ENCODE results near the gene NUDT8. TPM values are rescaled to one million over a fixed set of nuclear protein-coding genes. Genes with fewer than 3 reads are reported as not detected.
"Not testable (repeated sequence)": the region's sequence is repeated elsewhere in the genome, so short reads cannot be mapped to it uniquely, and the experiment has no call there.

The NUDT8 gene
- total RNA-seq, 1 donor from 2014 or later = 6.5 TPM

DNA sequence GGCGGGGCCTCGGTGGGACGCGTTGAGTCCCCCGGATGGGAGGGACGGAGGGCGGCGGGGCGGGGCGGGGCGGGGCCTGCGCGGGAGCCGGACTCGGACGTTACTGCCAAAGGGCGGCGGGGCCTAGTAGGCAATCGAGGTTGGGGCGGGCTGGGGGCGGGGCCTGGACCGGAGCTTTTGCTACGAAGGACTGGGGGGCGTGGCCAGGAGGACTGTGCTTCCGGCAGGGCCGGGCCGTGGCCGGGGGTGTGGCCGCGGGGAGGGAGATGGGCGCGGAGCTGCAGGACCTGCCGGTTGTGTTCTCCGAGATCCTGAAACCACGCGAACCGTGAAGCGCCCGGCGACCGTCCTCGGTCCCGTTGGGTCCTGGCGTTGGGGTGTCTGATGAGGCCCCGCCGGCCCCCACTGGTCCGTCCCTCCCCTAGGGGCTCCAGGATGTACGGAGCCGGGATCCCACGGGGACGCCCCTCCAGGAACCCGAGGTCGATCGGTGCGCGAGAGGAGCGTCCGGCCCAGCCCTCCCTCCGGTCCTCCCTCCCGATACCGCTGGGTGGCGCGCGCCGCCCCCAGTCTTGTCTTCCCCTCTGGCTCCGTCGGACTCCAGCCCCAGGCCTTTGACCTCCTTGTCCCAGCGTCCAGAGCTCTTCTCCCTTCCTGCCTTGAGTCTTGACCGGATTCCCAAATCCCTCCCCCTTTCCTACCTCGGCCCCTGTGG lies 648 bp upstream of the NUDT8 start:
- intact Hi-C loops (cut with micrococcal nuclease) = loop anchor here (1.0 kb wide), 4 partner anchors 175 to 400 kb away; partner anchors contain the start of genes NDUFS8 and POLD4

DNA sequence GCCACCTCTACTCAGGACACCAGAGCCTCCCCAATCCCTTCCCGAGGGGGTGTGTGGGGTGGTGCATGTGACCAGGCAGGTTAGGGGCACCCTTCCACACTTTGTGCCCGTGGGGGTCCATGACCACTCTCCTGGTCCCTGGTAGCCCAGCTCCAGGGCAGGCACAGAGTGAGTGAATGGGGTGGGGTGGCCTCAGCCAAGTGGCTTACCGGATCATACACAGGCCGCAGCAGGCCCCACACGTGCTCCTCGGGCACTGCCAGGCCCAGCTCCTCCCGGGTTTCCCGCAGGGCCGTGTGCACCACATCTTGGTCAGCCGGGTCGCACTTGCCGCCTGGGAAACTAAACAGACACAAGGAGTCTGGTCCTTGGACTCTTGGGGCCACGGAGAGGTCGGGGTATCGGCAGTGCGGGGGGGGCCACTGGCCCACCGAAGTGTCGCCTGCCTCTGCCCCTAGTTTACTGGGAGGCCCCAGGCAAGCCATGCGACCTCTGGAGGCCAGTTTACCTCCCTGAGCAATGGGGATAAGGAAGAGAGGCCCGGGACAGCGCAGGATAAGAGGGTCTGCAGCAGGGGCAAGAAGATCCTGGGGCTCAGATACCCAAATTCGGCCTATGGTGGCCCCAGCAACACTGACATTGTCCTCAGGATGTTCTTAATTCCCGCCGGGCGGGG lies 889 bp downstream of the NUDT8 start:
- intact Hi-C loops (cut with micrococcal nuclease) = loop anchor here (1.0 to 5.0 kb wide), 6 partner anchors 15 to 121 kb away; partner anchors contain the start of genes CDK2AP2, GSTP1 and NDUFV1

DNA sequence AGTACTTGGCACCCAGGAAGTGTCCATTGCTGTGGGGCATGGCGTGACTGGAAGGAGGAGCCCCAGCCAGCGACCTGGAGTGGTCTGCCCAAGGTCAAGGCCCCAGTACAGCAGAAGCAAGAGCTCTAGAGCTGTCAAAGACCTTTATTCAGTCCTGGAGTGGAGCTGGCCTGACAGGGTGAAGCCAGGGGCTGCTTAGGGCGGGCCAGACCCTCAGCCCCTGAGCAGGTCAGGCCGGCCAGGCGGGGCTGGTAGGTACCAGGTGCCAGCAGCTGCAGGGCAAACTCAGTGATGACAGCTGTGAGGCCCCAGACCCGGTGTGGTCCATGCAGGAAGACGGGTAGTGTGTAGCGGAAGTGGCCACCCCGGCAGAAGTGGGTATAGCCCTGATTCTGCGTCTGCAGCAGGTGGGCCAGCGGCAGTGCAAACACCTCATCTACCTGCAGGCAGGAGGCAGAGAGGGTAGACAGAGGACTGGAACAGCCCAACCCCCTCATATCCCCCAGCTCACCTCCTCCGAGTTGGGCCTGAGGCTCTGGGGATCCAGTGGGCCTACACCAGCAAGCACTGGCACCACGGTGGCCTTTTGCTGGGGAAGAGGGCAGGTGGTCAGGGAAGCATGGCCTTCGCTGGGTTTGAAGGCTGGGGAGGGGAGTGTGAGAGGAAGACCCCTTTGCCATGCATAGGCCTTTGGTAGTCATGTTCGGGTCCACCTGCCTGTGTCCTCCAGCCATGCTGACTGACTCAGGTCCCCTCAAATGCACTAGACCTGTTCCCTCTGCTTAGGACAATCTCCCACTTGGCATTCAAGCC lies 1.7 kb downstream of the NUDT8 start:
- intact Hi-C loops (cut with micrococcal nuclease) = loop anchor here (5.0 kb wide), 2 partner anchors 46 to 89 kb away; partner anchors contain the start of gene GSTP1

DNA sequence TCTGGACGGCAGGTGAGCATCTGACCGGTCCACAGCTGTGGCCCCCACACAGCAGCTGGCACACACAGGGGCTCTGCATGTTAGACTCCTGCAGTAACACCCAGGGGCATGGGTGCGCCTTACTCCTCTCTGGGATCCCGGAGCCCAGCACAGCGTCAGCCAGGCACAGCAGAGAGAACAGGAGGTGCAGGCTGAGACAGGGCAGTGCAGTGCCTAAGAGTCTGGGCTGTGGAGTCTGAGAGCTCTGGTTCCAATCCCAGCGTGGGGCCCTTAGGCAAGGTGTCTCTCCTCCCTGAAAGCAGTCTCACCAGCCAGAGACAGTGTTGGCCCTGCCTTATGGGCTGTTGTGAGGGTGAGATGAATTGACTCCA lies 2.3 kb downstream of the NUDT8 start:
- intact Hi-C loops (cut with micrococcal nuclease) = loop anchor here (5.0 kb wide), 2 partner anchors 45 to 90 kb away; partner anchors contain the start of gene GSTP1

DNA sequence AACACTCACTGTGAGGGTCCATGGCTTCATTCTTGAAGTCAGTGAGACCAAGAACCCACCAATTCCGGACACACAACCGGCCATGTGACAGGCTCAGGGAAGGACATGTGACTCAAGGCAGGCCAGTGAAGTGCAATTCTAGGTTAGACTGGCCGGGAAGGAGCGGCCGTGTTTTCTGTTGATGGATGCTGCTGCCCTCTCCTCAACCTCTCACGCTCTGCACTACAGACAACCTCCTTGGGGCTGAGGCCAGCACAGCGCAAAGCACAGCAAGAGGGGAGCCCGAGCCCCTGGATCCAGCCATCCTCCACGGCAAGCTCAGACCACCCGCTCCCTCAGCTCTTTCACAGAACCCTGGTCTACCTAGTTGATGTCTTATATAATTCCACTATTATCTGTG lies 2.8 kb downstream of the NUDT8 start:
- intact Hi-C loops (cut with micrococcal nuclease) = loop anchor here (5.0 kb wide), 2 partner anchors 45 to 90 kb away; partner anchors contain the start of gene GSTP1

DNA sequence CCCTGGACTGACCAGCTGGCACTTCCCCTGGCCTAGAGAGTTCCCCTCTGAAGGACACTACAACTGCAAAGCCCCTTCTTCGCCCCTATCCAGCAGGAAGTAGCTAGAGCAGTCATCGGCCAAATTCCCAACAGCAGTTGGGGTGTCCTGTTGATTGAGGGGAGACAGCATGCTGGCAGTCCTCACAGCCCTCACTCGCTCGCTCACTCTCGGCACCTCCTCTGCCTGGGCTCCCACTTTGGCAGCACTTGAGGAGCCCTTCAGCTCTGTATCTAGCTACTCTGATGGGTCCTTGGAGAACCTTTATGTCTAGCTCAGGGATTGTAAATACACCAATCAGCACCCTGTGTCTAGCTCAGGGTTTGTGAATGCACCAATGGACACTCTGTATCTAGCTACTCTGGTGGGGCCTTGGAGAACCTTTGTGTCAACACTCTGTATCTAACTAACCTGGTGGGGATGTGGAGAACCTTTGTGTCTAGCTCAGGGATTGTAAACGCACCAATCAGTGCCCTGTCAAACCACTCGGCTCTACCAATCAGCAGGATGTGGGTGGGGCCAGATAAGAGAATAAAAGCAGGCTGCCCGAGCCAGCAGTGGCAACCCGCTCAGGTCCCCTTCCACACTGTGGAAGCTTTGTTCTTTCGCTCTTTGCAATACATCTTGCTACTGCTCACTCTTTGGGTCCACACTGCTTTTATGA lies 3.5 kb downstream of the NUDT8 start:
- intact Hi-C loops (cut with micrococcal nuclease) = loop anchor here (5.0 kb wide), 2 partner anchors 44 to 91 kb away; partner anchors contain the start of gene GSTP1

DNA sequence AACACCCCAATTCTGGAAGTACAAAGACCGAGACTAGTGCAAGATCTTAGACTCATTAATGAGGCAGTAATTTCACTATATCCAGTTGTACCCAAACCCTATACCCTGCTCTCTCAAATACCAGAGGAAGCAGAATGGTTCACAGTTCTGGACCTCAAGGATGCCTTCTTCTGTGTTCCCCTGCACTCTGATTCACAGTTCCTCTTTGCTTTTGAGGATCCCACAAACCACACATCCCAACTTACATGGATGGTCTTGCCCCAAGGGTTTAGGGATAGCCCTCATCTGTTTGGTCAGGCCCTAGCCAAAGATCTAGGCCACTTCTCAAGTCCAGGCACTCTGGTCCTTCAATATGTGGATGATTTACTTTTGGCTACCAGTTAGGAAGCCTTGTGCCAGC lies 5.9 kb downstream of the NUDT8 start:
- intact Hi-C loops (cut with micrococcal nuclease) = not testable (repeated sequence)

DNA sequence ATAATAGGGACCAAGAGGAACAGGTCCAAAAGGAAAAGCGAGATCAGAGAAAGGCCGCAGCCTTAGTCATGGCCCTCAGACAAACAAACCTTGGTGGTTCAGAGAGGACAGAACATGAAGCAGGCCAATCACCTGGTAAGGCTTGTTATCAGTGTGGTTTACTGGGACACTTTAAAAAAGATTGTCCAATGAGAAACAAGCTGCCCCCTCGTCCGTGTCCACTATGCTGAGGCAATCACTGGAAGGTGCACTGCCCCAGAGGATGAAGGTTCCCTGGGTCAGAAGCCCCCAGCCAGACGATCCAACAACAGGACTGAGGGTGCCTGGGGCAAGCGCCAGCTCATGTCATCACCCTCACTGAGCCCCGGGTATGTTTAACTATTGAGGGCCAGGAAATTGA lies 6.8 kb downstream of the NUDT8 start:
- intact Hi-C loops (cut with micrococcal nuclease) = not testable (repeated sequence)

DNA sequence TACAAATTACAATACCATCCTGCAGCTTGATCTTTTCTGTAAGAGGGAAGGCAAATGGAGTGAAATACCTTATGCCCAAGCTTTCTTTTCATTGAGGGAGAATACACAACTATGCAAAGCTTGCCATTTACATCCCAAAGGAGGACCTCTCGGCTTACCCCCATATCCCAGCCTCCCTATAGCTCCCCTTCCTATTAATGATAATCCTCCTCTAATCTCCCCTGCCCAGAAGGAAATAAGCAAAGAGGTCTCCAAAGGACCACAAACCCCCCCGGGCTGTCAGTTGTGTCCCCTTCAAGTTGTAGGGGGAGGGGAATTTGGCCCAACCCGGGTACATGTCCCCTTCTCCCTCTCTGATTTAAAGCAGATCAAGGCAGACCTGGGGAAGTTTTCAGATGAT lies 7.8 kb downstream of the NUDT8 start:
- intact Hi-C loops (cut with micrococcal nuclease) = not testable (repeated sequence)

DNA sequence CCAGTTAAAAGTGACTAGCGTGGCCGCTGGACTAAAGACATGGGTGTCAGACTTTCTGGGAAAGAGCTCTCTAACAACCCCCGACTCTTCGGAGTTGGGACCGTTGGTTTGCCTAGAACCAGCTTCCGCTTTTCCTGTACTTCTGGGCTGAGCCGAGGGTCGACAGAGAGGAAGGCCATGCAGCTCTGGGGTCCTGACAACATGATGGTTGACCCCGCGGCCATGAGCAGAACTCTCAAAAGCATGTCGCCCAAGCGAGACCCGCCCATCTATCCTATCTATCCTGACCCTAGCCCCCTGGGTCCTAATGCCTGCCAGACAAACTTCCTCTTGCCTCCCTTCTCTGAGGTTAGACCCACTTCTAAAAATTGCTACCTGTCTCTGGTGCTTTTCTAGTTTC lies 9.1 kb downstream of the NUDT8 start:
- intact Hi-C loops (cut with micrococcal nuclease) = not testable (repeated sequence)

DNA sequence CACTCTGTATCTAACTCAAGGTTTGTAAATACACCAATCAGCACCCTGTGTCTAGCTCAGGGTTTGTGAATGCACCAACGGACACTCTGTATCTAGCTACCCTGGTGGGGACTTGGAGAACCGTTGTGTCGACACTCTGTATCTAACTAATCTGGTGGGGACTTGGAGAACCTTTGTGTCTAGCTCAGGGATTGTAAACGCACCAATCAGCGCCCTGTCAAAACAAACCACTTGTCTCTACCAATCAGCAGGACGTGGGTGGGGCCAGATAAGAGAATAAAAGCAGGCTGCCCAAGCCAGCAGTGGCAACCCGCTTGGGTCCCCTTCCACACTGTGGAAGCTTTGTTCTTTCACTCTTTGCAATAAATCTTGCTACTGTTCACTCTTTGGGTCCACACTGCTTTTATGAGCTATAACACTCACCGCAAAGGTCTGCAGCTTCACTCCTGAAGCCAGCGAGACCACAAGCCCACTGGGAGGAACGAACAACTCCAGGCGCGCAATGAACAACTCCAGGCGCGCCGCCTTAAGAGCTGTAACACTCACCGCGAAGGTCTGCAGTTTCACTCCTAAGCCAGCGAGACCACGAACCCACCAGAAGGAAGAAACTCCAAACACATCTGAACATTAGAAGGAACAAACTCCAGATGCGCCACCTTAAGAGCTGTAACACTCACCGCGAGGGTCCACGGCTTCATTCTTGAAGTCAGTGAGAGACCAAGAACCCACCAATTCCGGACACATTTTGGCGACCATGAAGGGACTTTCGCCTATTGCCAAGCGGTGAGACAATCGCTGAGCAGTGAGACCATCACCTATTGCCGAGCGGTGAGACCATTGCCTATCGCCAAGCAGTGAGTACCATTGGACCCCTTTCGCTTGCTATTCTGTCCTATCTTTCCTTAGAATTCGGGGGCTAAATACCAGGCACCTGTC lies 9.8 kb downstream of the NUDT8 start:
- intact Hi-C loops (cut with micrococcal nuclease) = not testable (repeated sequence)

DNA sequence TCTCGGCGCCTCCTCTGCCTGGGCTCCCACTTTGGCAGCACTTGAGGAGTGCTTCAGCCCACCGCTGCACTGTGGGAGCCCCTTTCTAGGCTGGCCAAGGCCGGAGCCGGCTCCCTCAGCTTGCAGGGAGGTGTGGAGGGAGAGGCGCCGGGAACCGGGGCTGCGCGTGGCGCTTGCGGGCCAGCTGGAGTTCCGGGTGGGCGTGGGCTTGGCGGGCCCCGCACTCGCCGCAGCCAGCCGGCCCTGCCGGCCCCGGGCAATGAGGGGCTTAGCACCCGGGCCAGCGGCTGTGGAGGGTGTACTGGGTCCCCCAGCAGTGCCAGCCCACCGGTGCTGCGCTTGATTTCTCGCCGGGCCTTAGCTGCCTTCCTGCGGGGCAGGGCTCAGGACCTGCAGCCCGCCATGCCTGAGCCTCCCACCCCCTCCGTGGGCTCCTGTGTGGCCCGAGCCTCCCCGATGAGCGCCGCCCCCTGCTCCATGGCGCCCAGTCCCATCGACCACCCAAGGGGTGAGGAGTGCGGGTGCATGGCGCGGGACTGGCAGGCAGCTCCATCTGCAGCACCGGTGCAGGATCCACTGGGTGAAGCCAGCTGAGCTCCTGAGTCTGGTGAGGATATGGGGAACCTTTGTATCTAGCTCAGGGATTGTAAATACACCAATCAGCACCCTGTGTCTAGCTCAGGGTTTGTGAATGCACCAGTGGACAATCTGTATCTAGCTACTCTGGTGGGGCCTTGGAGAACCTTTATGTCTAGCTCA lies 10.7 kb downstream of the NUDT8 start:
- intact Hi-C loops (cut with micrococcal nuclease) = not testable (repeated sequence)

DNA sequence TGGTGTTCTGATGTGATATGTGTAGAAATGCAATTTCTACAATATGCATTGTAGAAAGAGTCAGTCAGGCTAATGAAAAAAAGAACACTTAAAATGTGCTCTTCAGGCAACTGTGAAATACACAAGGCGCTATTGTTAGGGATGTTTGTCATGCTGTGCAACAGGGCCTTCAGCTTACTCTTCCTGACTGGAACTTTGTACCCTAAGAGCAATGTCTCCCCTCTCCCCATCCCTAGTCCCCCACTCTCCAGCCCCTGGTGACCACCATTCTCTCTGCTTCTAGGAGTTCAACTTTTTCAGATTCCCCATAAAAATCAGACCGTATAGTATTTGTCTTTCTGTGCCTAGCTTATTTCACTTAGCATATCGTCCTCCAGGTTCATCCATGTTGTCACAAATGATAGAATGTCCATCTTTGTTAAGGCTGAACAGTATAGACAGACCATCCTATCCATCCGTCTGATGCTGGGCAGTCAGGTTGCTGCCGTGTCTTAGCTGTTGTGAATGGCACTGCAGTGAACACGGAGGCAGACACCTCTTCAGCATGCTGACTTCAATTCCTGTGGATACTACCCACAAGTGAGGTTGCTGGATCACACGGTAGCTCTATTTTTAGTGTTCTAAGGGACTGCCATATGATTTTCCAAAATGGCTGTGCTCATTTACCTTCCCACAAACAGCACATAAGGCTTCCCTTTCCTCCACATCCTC lies 12.3 kb downstream of the NUDT8 start:
- intact Hi-C loops (cut with micrococcal nuclease) = no loop called here

DNA sequence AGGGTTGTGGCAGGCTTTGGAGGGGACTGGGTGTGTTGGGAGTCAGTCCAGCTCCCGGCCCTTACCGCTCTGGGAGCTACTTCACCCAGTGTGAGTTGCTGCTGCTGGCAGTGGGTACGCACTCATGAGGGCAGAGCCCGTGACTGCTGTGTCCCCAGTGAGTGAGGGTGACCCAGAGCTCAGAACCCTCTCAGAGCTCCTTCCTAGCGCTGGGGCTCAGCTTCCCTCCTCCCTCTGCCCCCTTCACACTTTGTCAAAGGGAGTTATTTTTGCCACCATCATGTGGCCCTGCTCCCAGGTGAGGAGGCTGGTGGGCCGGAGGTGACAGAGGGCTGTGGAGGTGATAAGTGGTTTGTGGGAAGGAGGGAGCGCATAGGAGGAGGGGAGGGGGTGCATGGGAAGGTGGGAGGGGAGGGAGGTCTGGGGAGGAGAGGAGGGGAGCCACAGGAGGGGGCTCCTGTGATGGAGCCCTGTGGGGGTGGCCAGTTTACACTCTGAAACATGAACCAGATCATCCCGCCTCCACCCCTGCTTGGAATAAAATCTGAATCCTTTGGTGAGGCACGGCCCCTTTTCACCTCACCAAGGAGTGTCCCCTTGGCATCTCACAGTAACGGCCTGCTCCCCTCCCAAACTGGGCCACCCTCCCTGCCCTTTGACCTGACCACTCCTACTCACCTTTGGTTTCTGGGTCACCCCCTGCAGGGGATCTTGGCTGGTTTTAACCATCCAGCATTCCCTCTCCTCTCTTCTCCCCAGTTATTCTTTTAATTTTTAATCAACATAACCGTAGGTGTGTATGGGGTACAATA lies 13.1 kb downstream of the NUDT8 start:
- intact Hi-C loops (cut with micrococcal nuclease) = no loop called here

DNA sequence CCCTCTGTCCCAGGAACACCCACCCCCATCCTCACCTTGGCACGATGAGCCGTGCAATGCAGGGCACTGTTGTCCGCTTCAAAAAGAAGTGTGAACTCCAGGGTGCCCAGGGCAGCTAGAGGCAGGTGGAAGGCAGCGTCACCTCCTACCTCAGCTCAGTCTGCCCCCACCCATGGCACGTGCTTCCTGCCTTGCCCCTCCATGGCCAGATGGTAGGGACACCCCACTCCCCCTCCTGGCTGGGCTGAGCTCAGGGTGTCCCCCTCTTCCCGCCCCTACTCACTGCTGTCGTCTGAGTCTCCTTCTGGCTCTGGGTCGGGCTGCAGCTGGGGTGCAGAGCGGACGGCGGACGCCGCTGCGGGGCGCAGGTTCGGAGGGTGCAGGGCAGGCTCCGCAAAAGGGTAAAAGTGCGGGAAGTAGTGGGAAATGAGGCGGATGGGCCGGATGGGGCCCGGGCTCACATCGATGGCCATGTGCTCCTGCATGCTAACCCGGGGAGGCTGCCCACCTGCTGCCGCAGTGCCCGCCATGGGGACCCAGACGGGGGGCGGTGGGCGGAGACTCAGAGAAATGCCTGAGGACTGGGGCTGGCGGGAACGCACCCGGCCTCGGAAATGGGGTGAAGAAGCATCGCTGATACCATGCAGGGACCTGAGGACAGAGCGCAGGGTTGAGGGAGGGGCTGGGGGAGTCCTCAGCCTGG lies 13.9 kb downstream of the NUDT8 start:
- intact Hi-C loops (cut with micrococcal nuclease) = no loop called here

DNA sequence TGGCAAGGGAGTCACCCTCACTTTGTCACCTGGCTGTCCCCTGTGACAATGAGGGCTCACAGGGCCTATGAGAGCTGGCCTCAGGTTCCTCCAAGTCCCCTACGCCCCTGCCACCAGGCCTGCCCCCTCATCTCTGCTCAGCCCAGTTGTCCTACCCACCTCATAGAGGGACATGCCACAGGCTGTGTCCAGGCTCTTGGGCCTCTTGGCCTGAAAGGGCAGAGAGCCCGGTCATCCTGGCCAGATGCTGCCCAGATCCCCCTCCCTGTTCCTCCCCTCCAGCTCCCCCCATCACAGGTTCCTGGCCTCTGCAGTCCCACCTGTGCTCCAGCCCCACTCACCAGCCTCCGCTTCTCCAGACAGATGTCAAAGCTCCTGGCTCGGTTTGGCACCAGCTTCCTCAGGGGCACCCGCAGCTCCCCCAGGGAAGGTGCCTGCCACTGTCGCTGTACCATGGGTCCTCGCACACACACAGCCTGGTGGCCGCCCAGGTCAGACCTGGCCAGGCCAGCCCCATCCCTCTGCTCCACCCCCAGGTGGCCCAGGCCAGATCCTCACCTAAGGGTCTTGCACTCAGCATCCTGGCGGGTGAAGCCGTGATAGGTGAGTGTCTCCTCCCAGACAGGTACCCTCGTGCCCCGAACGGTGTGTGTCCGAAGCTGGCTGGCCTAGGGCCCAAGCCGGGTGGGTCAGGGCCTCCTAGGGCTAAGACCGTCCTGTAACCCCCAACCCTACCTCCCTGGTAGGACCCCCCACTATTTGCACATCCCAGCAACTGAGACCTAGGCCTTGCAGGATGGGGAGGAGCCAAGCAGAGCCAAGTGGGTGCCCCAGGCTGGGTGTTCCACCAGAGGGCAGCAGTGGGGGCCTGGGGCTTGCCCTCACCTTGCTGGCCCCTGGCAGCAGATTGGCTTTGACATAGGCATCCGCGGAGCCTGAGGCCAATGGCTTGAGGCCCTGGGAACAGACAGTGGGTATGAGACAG lies 14.7 kb downstream of the NUDT8 start:
- intact Hi-C loops (cut with micrococcal nuclease) = loop anchor here (1.0 kb wide), 4 partner anchors 9 to 107 kb away; partner anchors contain the start of genes CDK2AP2, NDUFV1 and NUDT8

All from T-helper 1 cell treated with Interleukin-12 subunit alpha and Interleukin-12 subunit beta and Interleukin-4 antibody, amounts not matched to agents 30 ng/mL and 1 ng/mL, for 36 hours (primary cell).